Measurements from ENCODE around the gene NOL4L.

NOL4L gene, protein sequence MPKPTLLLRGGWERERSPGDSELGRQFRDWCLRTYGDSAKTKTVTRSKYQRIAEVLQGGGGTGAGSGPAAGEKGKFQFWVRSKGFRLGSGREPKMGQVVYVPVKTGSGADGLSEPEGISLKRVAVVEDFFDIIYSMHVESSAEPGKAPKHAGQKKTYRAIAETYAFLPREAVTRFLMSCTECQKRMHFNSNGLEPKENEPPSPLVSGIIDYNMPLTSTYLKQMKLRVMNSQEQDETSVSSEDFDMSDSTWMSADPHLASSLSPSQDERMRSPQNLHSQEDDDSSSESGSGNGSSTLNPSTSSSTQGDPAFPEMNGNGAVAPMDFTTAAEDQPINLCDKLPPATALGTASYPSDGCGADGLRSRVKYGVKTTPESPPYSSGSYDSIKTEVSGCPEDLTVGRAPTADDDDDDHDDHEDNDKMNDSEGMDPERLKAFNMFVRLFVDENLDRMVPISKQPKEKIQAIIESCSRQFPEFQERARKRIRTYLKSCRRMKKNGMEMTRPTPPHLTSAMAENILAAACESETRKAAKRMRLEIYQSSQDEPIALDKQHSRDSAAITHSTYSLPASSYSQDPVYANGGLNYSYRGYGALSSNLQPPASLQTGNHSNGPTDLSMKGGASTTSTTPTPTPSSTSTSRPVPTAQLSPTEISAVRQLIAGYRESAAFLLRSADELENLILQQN

DNA sequence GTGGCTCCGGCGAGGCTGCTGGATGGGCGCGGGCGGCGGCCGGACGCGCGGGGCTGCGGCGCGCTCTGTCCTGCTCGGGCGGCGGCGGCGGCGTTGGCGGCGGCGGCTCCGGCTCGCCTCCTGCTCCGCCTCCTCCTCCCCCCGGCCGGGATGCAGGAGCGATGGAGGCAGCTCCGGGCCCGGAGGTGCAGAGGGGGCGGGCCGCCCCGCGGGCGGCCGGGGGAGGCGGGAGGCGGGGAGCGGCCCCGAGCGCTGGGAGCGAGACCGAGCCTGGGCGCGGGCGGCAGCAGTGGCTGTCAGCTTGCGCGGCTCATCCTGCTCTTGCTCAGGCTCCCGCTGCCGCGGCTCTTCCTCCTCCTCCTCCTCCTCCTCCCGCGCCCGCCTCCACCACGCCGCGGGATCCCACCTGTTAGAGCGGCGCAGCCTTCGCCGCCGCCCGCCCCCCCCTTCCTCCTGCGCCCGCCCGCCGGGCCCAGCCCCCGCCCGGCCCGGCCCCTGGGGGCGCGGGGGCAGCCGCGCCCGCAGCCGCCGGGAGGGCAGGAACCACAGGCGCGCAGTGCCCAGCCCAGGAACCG, at the start of gene NOL4L:
NOL4L (minus strand) TSS at position 323 of the 575 bp plus-strand sequence. CDS start 443 bp downstream, outside the sequence.
- DNase-seq, result peak; percentile 45 to 66

DNA sequence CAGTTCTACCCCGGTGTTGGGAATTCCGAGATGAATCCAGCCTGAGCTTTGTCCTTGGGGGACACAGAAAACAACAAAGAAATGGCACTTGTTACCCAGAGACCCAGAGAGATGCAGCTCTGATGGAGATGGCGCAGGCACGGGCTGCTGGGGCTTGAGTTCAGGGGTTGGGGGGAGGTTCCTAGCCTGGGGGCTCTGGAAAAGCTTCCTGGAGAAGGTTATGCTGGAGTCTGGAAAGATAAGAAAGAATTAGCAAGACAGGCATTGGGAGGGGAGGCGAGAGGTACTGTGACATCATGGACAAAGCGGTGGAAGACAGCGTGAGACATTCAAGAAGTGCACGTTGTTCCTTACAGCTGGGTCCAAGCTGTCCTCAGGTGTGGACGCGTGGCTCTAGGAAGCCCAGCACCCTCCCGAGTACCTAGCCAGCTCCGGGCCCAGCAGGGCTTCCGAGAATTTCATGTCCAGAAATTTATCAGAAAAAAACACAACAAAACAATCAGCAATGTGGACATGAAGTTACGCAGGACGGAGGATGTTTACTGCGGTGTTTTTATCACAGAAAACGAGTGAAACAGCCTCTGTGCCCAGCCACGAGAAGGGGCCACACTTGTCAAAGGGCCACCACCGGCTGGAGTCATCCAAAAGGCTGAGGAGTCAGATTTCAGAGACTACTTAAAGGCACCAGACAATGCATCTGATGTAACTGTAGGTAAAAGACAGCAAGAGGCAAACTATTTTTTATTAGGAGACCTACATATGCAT, 49.1 kb upstream of the NOL4L start:
- DNase-seq, result no peak

DNA sequence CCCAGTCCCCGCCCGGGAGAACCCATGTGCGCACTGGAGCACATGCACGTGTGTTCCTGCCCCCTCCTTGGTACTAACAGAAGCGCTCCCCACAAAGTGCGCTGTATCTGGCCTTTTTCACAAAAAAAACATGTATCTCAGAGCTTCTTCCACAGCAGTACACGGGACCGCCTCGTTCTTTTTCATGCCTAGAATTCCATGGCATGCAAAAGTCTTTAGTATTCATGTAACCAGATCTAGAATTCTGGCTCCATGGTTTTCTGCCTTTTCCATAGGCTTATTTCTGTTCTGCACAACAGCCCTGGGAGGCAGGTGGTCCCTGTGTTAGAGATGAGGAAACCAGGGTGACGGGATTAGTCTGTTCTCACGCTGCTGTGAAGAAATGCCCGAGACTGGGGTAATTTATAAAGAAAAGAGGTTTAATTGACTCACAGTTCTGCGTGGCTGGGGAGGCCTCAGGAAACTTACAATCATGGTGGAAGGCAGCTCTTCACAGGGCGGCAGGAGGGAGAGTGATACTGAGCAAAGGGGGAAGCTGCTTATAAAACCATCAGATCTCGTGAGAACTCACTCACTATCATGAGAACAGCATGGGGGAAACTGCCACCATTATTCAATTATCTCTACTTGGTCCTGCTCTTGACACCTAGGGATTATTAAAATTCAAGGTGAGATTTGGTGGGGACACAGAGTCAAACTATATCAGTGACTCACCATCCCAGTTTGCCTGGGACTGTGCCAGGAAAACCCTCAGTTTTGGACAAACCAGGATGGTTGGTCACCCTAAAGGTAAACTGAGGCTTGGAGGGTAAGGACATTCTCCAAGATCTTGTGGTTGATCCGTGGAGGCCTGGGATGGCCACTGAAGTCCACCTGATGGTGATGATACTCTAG, 47.6 kb upstream of the NOL4L start:
- no peak for DNase-seq

DNA sequence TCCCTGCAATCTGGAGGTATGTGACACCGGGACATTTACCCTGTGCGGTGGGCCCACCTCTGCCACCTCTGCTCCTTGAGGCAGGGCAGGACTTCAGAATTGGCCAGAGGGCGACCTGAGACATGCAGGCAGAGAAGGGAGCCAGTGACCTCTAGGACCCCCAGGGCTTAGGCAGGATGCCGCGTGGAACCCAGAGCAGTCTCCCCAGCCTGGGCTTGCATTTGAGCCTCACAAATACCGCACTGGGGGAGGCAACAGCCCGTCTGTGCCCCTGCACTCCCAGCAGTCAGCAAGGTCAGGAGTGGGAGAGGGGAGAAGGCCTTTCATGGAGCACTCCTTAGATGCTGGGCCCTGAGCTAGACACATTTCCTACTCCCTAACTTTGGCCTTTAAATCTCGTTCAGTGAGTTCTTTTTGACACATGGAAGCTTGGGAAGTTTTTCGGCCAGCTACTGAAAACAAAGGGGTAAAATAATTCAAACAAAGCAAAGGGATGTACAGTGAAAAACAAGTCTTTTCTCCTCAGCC, 46.9 kb upstream of the NOL4L start:
- DNase-seq, result no peak

- DNase-seq, result no peak
Measured at GRCh38 chr20:32629813-32630212, 44.7 kb upstream of the NOL4L start.

- no peak for DNase-seq
Measured at GRCh38 chr20:32628960-32629530, 43.9 kb upstream of the NOL4L start.

GRCh38 chr20:32626859-32627636, 41.9 kb upstream of the NOL4L start:
- DNase-seq, result no peak

- no peak for DNase-seq
Measured at GRCh38 chr20:32626407-32626806, 41.3 kb upstream of the NOL4L start.

- DNase-seq, result no peak
Measured at GRCh38 chr20:32625996-32626395, 40.9 kb upstream of the NOL4L start.

- DNase-seq, result no peak
Measured at GRCh38 chr20:32624687-32625345, 39.7 kb upstream of the NOL4L start.

DNA sequence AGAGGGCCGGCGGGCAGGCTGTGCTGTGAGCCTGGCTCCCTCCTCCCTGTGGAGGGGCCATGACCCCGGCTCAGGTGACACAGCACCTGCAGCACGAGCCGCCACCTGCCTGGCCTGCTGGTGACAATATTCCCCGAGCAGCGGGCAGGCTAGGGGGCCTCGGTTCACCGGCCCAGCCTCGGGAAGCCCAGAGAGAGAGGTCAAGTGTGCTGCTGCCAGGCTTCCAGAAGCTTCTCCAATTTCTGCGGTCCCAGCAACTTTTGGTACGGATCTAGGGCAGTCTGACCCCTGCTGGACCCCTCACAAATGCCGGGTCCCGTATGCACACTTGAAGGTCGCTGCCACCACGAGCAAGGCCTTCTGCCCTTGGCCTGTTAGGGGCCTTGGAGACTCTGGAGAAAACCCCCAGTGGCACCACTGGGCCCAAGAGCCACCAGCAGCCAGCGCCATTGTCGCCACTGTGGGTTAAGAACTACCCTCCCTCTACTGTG, 38.6 kb upstream of the NOL4L start:
- DNase-seq, result no peak

GRCh38 chr20:32622585-32623468, 37.7 kb upstream of the NOL4L start:
- DNase-seq, result no peak

GRCh38 chr20:32621891-32622584, 36.9 kb upstream of the NOL4L start:
- DNase-seq, result no peak

- DNase-seq, result no peak
Measured at GRCh38 chr20:32621071-32621890, 36.1 kb upstream of the NOL4L start.

GRCh38 chr20:32619586-32619985, 34.5 kb upstream of the NOL4L start:
- DNase-seq, result no peak

GRCh38 chr20:32614772-32615171, 29.6 kb upstream of the NOL4L start:
- DNase-seq, result no peak

DNA sequence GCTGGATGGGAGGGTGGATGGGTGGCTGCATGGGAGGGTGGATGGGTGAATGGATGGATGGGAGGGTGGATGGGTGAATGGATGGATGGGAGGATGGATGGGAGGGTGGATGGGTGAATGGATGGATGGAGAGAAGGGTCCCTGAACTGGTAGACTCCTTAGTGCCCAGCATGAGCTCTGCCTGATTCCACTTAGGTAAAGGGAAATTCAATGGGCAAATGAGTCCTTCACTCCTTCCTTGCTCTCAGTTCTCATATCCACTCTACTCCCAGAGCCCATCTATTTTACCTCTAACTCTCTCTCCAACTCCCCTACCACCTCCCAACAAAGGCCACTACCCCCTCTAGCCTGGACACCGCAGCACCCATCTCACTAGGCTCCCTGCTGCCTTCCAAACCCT, 29.2 kb upstream of the NOL4L start:
- DNase-seq, result no peak
